ENCODE data around the gene GPHN.
"Not testable (repeated sequence)": the region's sequence is repeated elsewhere in the genome, so short reads cannot be mapped to it uniquely, and the experiment has no call there.

DNA sequence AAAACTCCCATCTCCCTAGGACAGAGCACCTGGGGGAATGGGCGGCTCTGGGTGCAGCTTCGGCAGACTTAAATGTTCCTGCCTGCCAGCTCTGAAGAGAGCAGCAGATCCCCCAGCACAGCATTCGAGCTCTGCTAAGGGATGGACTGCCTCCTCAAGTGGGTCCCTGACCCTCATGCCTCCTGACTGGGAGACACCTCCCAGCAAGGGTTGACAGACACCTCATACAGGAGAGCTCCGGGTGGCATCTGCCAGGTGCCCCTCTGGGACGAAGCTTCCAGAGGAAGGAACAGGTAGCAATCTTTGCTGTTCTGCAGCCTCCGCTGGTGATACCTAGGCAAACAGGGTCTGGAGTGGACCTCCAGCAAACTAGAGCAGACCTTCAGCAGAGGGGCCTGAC is 79.8 kb downstream of the GPHN start:
- TF ChIP-seq, protein P1, sequence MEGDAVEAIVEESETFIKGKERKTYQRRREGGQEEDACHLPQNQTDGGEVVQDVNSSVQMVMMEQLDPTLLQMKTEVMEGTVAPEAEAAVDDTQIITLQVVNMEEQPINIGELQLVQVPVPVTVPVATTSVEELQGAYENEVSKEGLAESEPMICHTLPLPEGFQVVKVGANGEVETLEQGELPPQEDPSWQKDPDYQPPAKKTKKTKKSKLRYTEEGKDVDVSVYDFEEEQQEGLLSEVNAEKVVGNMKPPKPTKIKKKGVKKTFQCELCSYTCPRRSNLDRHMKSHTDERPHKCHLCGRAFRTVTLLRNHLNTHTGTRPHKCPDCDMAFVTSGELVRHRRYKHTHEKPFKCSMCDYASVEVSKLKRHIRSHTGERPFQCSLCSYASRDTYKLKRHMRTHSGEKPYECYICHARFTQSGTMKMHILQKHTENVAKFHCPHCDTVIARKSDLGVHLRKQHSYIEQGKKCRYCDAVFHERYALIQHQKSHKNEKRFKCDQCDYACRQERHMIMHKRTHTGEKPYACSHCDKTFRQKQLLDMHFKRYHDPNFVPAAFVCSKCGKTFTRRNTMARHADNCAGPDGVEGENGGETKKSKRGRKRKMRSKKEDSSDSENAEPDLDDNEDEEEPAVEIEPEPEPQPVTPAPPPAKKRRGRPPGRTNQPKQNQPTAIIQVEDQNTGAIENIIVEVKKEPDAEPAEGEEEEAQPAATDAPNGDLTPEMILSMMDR (IDR thresholded peaks at IDR 0.05) = not testable (repeated sequence)
- TF ChIP-seq POLR2A, EP300 (IDR thresholded peaks at IDR 0.05): not testable (repeated sequence)
